ENCODE measurements around the gene LSM2.

- TF ChIP-seq POLR2A (IDR thresholded peaks at IDR 0.05), result no peak
- TF ChIP-seq, protein P1, sequence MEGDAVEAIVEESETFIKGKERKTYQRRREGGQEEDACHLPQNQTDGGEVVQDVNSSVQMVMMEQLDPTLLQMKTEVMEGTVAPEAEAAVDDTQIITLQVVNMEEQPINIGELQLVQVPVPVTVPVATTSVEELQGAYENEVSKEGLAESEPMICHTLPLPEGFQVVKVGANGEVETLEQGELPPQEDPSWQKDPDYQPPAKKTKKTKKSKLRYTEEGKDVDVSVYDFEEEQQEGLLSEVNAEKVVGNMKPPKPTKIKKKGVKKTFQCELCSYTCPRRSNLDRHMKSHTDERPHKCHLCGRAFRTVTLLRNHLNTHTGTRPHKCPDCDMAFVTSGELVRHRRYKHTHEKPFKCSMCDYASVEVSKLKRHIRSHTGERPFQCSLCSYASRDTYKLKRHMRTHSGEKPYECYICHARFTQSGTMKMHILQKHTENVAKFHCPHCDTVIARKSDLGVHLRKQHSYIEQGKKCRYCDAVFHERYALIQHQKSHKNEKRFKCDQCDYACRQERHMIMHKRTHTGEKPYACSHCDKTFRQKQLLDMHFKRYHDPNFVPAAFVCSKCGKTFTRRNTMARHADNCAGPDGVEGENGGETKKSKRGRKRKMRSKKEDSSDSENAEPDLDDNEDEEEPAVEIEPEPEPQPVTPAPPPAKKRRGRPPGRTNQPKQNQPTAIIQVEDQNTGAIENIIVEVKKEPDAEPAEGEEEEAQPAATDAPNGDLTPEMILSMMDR (IDR thresholded peaks at IDR 0.05 in 4 of 5, conservative IDR thresholded peaks at IDR 0.05 in 1 of 5), result no peak
Observed at GRCh38 chr6:31842053-31842452, 35.3 kb upstream of the LSM2 start.

Measured in gastrocnemius medialis (tissue), 4 donors.